ENCODE measurements around the gene CORO6. TPM values are rescaled to one million over a fixed set of nuclear protein-coding genes. Genes with fewer than 3 reads are reported as not detected.

The CORO6 gene
- total RNA-seq, 1 experiment from 2014 or later: 2.8 TPM

DNA sequence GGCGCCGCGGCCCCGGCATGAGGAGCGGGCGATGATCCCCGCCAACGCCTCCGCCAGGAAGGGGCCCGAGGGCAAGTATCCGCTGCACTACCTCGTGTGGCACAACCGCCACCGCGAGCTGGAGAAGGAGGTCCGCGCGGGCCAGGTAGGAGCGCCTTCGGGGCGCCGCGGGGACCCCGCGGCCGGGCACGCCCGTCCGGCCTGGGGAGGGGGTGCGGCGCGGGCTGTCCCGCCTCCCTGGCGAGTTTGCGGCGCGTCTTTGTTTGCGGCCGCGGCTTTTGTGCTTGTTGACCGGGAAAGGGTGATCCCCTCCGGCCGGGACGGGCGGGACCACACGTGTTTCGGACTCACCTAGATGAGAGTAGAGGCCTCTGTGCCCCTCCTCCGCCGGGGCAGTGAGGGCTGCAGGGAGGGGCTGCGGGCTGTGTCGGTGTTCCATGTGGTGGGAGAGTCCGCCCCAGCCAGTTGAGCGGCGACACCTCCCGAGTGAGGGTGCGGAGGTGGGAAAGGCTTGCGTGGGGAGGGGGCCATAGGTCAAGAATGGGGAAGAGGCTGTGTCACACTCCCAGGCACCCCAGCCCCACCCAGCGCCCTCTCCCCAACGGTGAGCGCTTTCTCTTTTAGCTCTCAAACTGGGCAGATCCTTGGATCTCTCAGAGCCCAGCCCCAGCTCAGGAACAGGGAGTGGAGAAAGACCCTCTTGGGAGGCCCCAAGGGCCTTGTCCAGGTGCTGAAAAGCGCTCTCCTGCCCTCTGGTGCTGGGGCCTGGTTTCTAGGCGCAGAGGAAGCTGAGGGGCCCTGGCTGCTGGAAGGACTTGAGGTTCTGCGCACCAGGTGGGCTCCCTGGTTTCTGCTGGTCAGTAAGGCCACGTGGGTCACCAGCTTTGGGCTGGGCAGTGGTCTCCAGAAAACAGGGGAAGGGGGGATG lies 28.9 kb downstream of the CORO6 start:
- Histone ChIP-seq H3K4me3 (ENCODE audit: low read depth, low read length) (peak overlapping the region; percentile 48), H3K36me3 (ENCODE audit: control insufficient read depth, insufficient read depth, low read length) (no peaks in the 10 kb centered on the region), H3K9me3 (no peaks in the 10 kb centered on the region), H3K27me3 (replicated peaks; ENCODE audit: control insufficient read depth, insufficient read depth, low read length) (no peaks in the 10 kb centered on the region), H3K4me1 (peaks cover 32% of the 10 kb centered on the region)
- TF ChIP-seq, protein P1, sequence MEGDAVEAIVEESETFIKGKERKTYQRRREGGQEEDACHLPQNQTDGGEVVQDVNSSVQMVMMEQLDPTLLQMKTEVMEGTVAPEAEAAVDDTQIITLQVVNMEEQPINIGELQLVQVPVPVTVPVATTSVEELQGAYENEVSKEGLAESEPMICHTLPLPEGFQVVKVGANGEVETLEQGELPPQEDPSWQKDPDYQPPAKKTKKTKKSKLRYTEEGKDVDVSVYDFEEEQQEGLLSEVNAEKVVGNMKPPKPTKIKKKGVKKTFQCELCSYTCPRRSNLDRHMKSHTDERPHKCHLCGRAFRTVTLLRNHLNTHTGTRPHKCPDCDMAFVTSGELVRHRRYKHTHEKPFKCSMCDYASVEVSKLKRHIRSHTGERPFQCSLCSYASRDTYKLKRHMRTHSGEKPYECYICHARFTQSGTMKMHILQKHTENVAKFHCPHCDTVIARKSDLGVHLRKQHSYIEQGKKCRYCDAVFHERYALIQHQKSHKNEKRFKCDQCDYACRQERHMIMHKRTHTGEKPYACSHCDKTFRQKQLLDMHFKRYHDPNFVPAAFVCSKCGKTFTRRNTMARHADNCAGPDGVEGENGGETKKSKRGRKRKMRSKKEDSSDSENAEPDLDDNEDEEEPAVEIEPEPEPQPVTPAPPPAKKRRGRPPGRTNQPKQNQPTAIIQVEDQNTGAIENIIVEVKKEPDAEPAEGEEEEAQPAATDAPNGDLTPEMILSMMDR (IDR thresholded peaks at IDR 0.05; ENCODE audit: insufficient read depth in 1 of 2, low read depth in 1 of 2, low read length in 1 of 2, severe bottlenecking in 1 of 2, unreplicated experiment in 1 of 2): peak; percentile 29 to 65
- BruUV-seq (replicated peaks): no TSS peak
- ChIA-PET CTCF (interaction anchor here (0.6 to 5.0 kb wide), 14 partner anchors 13 to 445 kb away, joined by 3 to 69 read pairs (median 4); partner anchors contain the start of gene MYO18A), POLR2A (interaction anchor here (1.0 kb wide), 1 partner anchor 23 kb away, joined by 6 read pairs; no protein-coding TSS in a partner anchor)
- H3K36me3 Mint-ChIP-seq (ENCODE audit: insufficient read depth, unreplicated experiment): peaks cover 8% of the 10 kb centered on the region
- no peaks in the 10 kb centered on the region for H3K27me3 Mint-ChIP-seq (ENCODE audit: insufficient read depth, unreplicated experiment)
- intact Hi-C loops (cut with micrococcal nuclease; ENCODE audit: unreplicated experiment): loop anchor here (5.0 to 10.0 kb wide), 2 partner anchors 59 to 302 kb away; partner anchors contain the start of gene NUFIP2
- no peaks in the 10 kb centered on the region for H3K9me3 Mint-ChIP-seq (ENCODE audit: unreplicated experiment)
- peak overlapping the region; percentile 86 for H3K4me3 Mint-ChIP-seq (ENCODE audit: unreplicated experiment)
- no peak overlapping the region for H3K27ac Mint-ChIP-seq (ENCODE audit: unreplicated experiment)
- peak; percentile 65 to 73 for DNase-seq
- H3K4me1 Mint-ChIP-seq (ENCODE audit: low read depth, unreplicated experiment): no peaks in the 10 kb centered on the region

DNA sequence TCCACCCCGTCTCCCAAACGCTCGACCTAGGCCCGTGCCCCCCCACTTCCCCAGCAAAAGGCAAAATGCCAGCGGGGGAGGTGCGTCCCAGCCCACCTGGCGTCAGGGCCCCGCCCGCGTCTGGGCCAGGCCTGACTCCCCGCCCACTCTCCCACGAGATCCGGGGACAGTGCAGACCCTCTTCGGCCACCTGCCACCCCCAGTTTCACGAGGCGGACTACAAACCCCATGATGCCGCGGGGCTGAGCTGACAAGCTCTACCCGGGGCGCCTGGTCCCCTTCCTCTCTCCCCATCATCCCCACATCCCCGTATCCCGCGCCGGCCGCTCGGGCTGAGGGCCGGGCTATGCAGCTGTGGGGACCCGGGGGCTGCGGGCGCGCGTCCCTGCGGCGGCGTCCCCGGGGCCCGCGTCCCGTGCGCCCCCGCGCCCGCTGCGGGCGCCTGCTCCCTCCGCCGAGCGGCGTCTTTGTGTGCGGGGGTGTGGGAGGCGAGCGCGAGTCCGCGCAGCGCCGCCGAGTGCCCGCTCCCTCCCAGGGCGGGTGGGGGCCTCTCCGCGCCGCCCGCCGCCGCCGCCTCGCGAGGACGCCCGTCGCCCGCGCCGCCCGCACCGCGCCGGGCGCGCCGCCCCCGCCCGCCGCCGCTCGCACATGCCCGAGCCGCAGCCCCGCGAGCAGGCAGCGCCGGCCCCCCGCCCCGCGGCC lies 29.7 kb downstream of the CORO6 start, which contains the start of gene ANKRD13B:
TSS of gene ANKRD13B (plus strand) at position 283 of the 702 bp plus-strand sequence. CDS start 490 bp downstream, outside the sequence.
- Mint-ChIP-seq H3K9me3 (ENCODE audit: unreplicated experiment) (no peaks in the 10 kb centered on the region), H3K27ac (ENCODE audit: unreplicated experiment) (no peak within 1 kb of the TSS), H3K27me3 (ENCODE audit: insufficient read depth, unreplicated experiment) (no peaks in the 10 kb centered on the region), H3K36me3 (ENCODE audit: insufficient read depth, unreplicated experiment) (peaks cover 8% of the 10 kb centered on the region), H3K4me1 (ENCODE audit: low read depth, unreplicated experiment) (no peaks in the 10 kb centered on the region), H3K4me3 (ENCODE audit: unreplicated experiment) (peak within 1 kb of the TSS; percentile 86)
- H3K9me3 ChIP-seq: no peaks in the 10 kb centered on the region
- peaks cover 38% of the 10 kb centered on the region for H3K4me1 ChIP-seq
- TF ChIP-seq, protein P1 (IDR thresholded peaks at IDR 0.05; ENCODE audit: insufficient read depth in 1 of 2, low read depth in 1 of 2, low read length in 1 of 2, severe bottlenecking in 1 of 2, unreplicated experiment in 1 of 2): no peak
- CTCF ChIA-PET: interaction anchor here (0.6 to 5.0 kb wide), 7 partner anchors 12 to 413 kb away, joined by 3 to 69 read pairs (median 15); partner anchors contain the start of genes ABHD15, MYO18A and TP53I13
- DNase-seq: peak in 1 of 2 experiments; percentile 49
- intact Hi-C loops (cut with micrococcal nuclease; ENCODE audit: unreplicated experiment): loop anchor here (5.0 to 10.0 kb wide), 2 partner anchors 58 to 301 kb away; partner anchors contain the start of gene NUFIP2
- POLR2A ChIA-PET: interaction anchor here (0.5 to 0.7 kb wide), 2 partner anchors 352 to 437 kb away, joined by 3 read pairs; no protein-coding TSS in a partner anchor
- no peaks in the 10 kb centered on the region for H3K27me3 ChIP-seq (replicated peaks; ENCODE audit: control insufficient read depth, insufficient read depth, low read length)
- peak within 1 kb of the TSS; percentile 48 for H3K4me3 ChIP-seq (ENCODE audit: low read depth, low read length)
- no peaks in the 10 kb centered on the region for H3K36me3 ChIP-seq (ENCODE audit: control insufficient read depth, insufficient read depth, low read length)
- BruUV-seq (replicated peaks): no TSS peak

All from Caco-2 (cell line).